GM12873 (cell line): ENCODE results near the gene TCL1A.

Source experiments
- TF ChIP-seq, protein P1 (sequence below): IDR thresholded peaks from 2 replicates; pipeline ENCODE4 v1.5.1; 2012; ENCODE audit warnings: low read depth, mild to moderate bottlenecking, moderate library complexity, low read length, control low read depth; ENCODE audit not compliant: insufficient read depth; ENCODE audit errors: missing control alignments

The TCL1A gene

DNA sequence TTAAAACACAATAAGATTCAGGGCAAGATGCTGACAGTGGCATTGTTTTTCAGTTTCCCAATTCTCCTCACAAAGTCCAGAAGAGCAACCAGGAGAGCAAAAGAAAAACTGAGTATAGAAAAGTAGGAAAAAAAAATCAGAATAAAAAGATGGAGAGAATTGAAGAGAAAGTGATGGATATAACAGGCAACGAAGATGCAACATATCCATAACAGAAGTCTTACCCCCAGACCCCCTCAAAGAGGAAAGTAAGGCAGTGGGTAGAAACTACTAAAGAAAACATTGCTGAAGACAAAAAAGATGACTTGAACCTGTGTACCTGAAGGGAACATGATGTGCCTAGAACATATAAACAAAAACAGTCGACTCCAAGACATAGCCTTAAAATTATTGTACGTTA, 10.6 kb downstream of the TCL1A start:
- TF ChIP-seq, protein P1, sequence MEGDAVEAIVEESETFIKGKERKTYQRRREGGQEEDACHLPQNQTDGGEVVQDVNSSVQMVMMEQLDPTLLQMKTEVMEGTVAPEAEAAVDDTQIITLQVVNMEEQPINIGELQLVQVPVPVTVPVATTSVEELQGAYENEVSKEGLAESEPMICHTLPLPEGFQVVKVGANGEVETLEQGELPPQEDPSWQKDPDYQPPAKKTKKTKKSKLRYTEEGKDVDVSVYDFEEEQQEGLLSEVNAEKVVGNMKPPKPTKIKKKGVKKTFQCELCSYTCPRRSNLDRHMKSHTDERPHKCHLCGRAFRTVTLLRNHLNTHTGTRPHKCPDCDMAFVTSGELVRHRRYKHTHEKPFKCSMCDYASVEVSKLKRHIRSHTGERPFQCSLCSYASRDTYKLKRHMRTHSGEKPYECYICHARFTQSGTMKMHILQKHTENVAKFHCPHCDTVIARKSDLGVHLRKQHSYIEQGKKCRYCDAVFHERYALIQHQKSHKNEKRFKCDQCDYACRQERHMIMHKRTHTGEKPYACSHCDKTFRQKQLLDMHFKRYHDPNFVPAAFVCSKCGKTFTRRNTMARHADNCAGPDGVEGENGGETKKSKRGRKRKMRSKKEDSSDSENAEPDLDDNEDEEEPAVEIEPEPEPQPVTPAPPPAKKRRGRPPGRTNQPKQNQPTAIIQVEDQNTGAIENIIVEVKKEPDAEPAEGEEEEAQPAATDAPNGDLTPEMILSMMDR, result no peak

DNA sequence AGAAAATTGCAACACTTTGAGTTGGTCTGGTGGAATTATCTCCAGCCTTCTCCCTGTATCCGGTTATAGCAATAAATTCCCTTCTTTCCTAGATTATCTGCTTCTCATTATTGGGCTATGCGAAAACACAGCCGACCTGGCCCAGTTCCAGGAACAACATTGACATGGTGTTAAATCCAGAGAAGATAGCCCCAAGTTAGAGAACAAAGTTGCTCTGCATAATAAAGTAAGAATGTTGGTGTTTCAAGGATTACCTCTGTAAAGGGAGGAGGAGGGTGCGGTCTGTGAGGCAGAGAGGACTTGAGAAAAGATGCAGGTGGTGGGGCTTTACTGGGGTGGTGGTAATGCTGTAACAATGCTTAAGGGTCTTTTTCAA, 12.1 kb downstream of the TCL1A start:
- TF ChIP-seq, protein P1, result no peak

DNA sequence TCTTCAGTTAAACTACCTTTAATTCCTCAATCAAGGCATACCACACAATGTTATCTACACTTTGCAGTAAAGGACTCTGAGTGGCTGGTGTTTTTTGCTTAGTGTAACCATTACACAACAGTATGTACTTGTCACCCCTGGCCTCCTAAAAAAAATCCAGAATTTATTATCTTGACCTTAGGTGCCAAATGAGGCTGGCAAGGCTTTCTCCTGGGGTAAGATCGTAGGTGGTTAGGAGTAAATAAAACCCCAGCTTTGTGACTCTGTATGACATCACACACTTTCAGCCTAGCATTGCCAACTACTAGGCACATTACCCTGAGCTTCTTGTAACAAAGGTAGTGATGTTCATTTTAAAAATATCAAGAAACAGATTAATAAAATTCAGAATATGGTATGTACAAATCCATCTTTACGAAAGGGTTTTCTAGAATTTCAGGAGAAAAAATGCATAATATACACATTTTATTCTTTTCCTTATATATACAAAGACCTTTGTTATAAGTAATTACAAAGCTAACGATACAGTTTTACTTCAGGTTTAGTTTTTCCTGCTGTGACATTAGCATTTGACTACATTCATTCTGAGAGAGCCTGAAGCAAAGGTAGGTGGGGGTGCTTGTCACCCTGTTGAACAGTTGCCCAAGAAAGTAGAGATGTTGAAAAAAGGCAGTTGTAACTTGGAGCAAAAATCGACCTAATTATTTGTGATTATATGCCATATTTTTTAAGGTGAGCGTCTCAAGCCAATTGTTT, 13.5 kb downstream of the TCL1A start:
- TF ChIP-seq, protein P1, result no peak

DNA sequence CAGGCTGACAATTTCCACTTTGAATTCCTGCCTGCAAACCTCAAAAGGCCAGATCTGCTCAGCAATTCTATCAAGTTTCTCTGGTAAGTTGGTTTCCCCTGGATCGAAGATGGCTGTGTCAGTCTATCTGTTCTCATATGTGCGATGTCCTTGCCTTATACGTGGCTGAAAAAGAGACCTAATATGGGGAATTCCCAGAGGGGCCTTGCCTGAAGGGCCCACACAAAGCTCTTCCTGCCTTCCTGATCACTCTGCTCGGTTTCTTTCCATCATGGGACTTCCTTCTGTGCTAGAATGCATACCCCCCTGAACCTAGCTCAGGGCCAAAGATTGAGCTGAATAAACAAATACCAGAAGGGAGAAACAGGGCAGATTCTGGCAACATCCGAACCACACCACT, 14.5 kb downstream of the TCL1A start:
- TF ChIP-seq, protein P1, result no peak

DNA sequence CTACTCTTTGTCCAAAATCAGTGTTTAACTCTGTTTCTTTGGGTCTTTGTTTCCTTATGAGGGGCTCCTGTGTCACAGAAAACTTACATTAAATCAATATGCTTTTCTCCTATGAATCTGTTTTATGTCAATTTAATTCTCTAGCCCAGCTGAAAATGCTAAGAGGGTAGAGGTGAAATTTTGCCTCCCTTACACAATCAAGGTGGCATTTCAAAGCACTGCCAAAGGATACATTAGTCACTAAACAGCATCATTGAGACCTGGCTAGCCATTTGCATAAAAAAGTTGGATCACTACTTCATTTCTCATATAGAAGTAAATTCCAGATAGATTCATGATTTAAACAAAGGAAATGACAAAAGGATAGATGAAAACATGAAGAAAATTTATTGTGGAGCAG, 15.6 kb downstream of the TCL1A start:
- TF ChIP-seq, protein P1, result no peak

DNA sequence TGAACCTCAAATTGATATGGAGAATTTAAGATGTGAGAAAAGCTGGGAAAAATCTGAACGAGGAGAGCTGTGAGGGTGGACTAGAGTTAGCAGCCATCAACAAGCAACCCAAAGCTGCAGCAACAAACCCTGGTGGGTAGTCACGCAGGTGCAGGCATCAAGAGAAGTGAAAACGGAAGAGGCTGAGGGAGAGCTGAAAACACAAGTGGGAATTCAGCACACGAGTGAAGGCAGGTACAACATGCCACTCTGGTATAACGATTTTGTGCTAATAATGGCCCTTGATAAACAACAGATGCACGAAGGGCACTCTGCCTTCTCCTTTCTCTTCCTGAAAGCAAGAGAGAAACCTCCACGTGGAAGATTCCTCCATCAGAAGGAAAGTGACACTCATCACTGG, 16.2 kb downstream of the TCL1A start:
- TF ChIP-seq, protein P1, result peak; percentile 48

DNA sequence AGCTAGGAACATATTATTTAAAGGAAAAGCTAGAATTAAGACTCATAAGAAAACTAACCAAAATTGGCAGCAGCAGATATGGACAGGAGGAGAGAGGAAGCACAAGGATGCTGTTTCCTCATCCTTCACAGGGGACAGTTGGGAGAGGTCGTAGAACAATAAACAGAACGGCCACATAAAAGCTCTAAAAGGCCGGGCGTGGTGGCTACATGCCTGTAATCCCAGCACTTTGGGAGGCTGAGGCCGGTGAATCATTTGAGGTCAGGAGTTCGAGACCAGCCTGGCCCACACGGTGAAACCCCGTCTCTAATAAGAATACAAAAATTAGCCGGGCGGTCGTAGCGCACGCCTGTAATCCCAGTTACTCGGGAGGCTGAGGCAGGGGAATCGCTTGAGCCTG, 17.2 kb downstream of the TCL1A start:
- TF ChIP-seq, protein P1, result no peak
